GM23248 (cell line): ENCODE results near the gene PAOX.

Source experiments
- EZH2 ChIP-seq: fragments of 200-600 bp; sonication (generic); IDR thresholded peaks from 2 replicates; pipeline ENCODE4 v1.6.1; 2018; ENCODE audit warnings: antibody characterized with exemption, mild to moderate bottlenecking; ENCODE audit not compliant: insufficient read depth, poor library complexity, severe bottlenecking
- EZH2phosphoT487 ChIP-seq: fragments of 200-600 bp; sonication (generic); IDR thresholded peaks from 2 replicates; pipeline ENCODE4 v1.6.1; 2018; ENCODE audit warnings: antibody characterized with exemption, moderate library complexity, mild to moderate bottlenecking, low read depth; ENCODE audit not compliant: insufficient read depth

GRCh38 chr10:133420579-133420978, 41.5 kb downstream of the PAOX start:
- TF ChIP-seq EZH2phosphoT487 (no peak), EZH2 (no peak)
